Endothelial cell of umbilical vein (primary cell): ENCODE data around the gene HAUS7. TPM values are rescaled to one million over a fixed set of nuclear protein-coding genes. Genes with fewer than 3 reads are reported as not detected.

ENCODE experiments used
- BruUV-seq: library from RNA; stranded (reverse); fragments of 400-500 nt; replicated peaks from 2 replicates; lab custom pipeline; 2021; lab: Mats Ljungman, UMichigan
- CTCF ChIA-PET: fragments of 300-600, 350-600 bp; sonication (Branson Sonifier 250); formaldehyde crosslinking; loops from one replicate; lab custom pipeline; 2021; ENCODE audit warnings: antibody characterized with exemption, inconsistent platforms; lab: Charles Lee
- POLR2A ChIA-PET: fragments of 300-600, 350-600 bp; sonication (Branson Sonifier 250); formaldehyde crosslinking; loops from one replicate; lab custom pipeline; 2021; ENCODE audit warnings: antibody characterized with exemption, inconsistent platforms; lab: Charles Lee
- DNase-seq: peaks from one replicate; pipeline ENCODE4 v3.0.0-alpha.2; 2011; ENCODE audit warnings: low read depth, low spot score
- FAIRE-seq: peaks from 2 replicates; lab custom pipeline; 2011; peaks lifted over from hg19 to GRCh38; lab: Jason Lieb, UNC
- H2AFZ ChIP-seq: 2 replicates; pipeline ENCODE4 v1.6.0; 2012; ENCODE audit warnings: low read depth, low read length, control low read depth, inconsistent platforms
- H3K27ac ChIP-seq: 2 replicates; pipeline ENCODE4 v1.5.1; 2011; ENCODE audit warnings: low read depth, mild to moderate bottlenecking, control low read depth, low read length, moderate library complexity; ENCODE audit not compliant: insufficient read depth
- H3K27me3 ChIP-seq, 2 experiments: 2 replicates each; pipeline versions ENCODE4 v1.6.0 to v1.6.1; 2011; ENCODE audit warnings: low read length in 2 of 2, mixed read lengths in 1 of 2; ENCODE audit not compliant: control insufficient read depth in 2 of 2, insufficient read depth in 2 of 2
- H3K36me3 ChIP-seq, 2 experiments: 2 replicates in 1 of 2; 3 replicates in 1 of 2; pipeline ENCODE4 v1.5.1; 2011; ENCODE audit warnings: low read length in 2 of 2, mild to moderate bottlenecking in 1 of 2, moderate library complexity in 1 of 2; ENCODE audit not compliant: control insufficient read depth in 2 of 2, insufficient read depth in 2 of 2; ENCODE audit errors: extremely low read depth in 1 of 2
- H3K4me1 ChIP-seq: 3 replicates; pipeline ENCODE4 v1.5.1; 2011; ENCODE audit warnings: mild to moderate bottlenecking, low read length; ENCODE audit not compliant: control insufficient read depth, insufficient read depth; ENCODE audit errors: extremely low read depth
- H3K4me2 ChIP-seq: 2 replicates; pipeline ENCODE4 v1.6.1; 2011; ENCODE audit warnings: low read length, control low read depth, mixed read lengths; ENCODE audit not compliant: insufficient read depth
- H3K4me3 ChIP-seq, 3 experiments: fragments of 200-600 bp in 1 of 3; sonication (generic), shearing (Covaris generic) in 1 of 3; replicated peaks in 1 of 3; 2 replicates each; pipeline ENCODE4 v1.5.1; 2011 to 2016; ENCODE audit warnings: control low read depth in 3 of 3, low read length in 3 of 3, mild to moderate bottlenecking in 2 of 3, inconsistent platforms in 1 of 3, low read depth in 1 of 3, moderate library complexity in 1 of 3; ENCODE audit not compliant: insufficient read depth in 1 of 3
- H3K79me2 ChIP-seq: 2 replicates; pipeline ENCODE4 v1.6.0; 2012; ENCODE audit warnings: low read length, inconsistent platforms; ENCODE audit not compliant: control insufficient read depth, insufficient read depth
- H3K9ac ChIP-seq: replicated peaks from 2 replicates; pipeline ENCODE3; 2011; ENCODE audit warnings: low read length, control low read depth; ENCODE audit not compliant: insufficient read depth; ENCODE audit errors: extremely low read depth
- H3K9me1 ChIP-seq: replicated peaks from 3 replicates; pipeline ENCODE4 v1.6.0; 2011; ENCODE audit warnings: mild to moderate bottlenecking, low read length; ENCODE audit not compliant: control insufficient read depth, insufficient read depth; ENCODE audit errors: extremely low read depth
- H3K9me3 ChIP-seq: replicated peaks from 2 replicates; pipeline ENCODE4 v1.5.1; 2012; ENCODE audit warnings: low read length, inconsistent platforms; ENCODE audit not compliant: control insufficient read depth, insufficient read depth
- H4K20me1 ChIP-seq: replicated peaks from 2 replicates; pipeline ENCODE3; 2011; ENCODE audit warnings: mild to moderate bottlenecking, low read length; ENCODE audit not compliant: control insufficient read depth, insufficient read depth; ENCODE audit errors: extremely low read depth
- CTCF ChIP-seq, 2 donors: IDR thresholded peaks; 1 replicate in 1 of 2; 2 replicates in 1 of 2; pipeline ENCODE4 v1.5.1; 2011; ENCODE audit warnings: low read length in 2 of 2, mild to moderate bottlenecking in 2 of 2, moderate library complexity in 2 of 2, control low read depth in 1 of 2, inconsistent platforms in 1 of 2, low read depth in 1 of 2; ENCODE audit not compliant: insufficient read depth in 1 of 2; ENCODE audit errors: extremely low read depth in 1 of 2
- EZH2 ChIP-seq: IDR thresholded peaks from 2 replicates; pipeline ENCODE4 v1.6.1; 2012; ENCODE audit warnings: borderline replicate concordance, low read depth, mild to moderate bottlenecking, moderate library complexity, low read length, inconsistent platforms; ENCODE audit not compliant: severe bottlenecking
- FOS ChIP-seq: IDR thresholded peaks from 2 replicates; pipeline ENCODE4 v1.6.1; 2011; ENCODE audit warnings: mild to moderate bottlenecking, low read length, moderate library complexity, borderline replicate concordance; ENCODE audit not compliant: insufficient read depth
- GATA2 ChIP-seq: IDR thresholded peaks from 2 replicates; pipeline ENCODE4 v1.7.0; 2011; ENCODE audit warnings: low read depth, mild to moderate bottlenecking, moderate library complexity, mixed read lengths, low read length; ENCODE audit not compliant: insufficient read length, insufficient read depth
- JUN ChIP-seq: IDR thresholded peaks from 2 replicates; pipeline ENCODE4 v1.6.1; 2011; ENCODE audit warnings: borderline replicate concordance, low read depth; ENCODE audit not compliant: insufficient read length, insufficient read depth
- MAX ChIP-seq: IDR thresholded peaks from 2 replicates; pipeline ENCODE4 v1.6.1; 2011; ENCODE audit not compliant: insufficient read depth, insufficient read length
- MYC ChIP-seq: IDR thresholded peaks from one replicate; pipeline ENCODE4 v1.6.1; 2011; ENCODE audit warnings: mild to moderate bottlenecking, low read depth, low read length
- POLR2A ChIP-seq: IDR thresholded peaks from 2 replicates; pipeline ENCODE4 v1.6.1; 2012; ENCODE audit warnings: low read depth, mild to moderate bottlenecking, control low read depth, low read length
- POLR2AphosphoS5 ChIP-seq: IDR thresholded peaks from 2 replicates; pipeline ENCODE4 v1.6.1; 2012; ENCODE audit warnings: low read depth, mild to moderate bottlenecking, control low read depth, low read length, moderate library complexity; ENCODE audit not compliant: insufficient read depth
- dilution Hi-C: fragments of 300-500 bp; cut with MboI; formaldehyde crosslinking; loops from one replicate; pipeline ENCODE4 v1.15.0; 2019; ENCODE audit warnings: low sequenced_read_pairs; ENCODE audit not compliant: extremely low pct_ligation_motif_present
- intact Hi-C: fragments of 100-400 bp; cut with micrococcal nuclease; formaldehyde crosslinking; loops from one replicate; pipeline ENCODE4 v1.10.0; 2022
- polyA plus RNA-seq, 4 experiments: library from polyadenylated mRNA; depleted of rRNA in 3 of 4; stranded (reverse) in 3 of 4; unstranded in 1 of 4; fragments of >200 nt; gene quantifications; 2 replicates each; pipeline versions ENCODE4 v1.2.1 to v1.2.3, GENCODE V29; 2011 to 2012; ENCODE audit warnings: missing spikeins in 1 of 4
- total RNA-seq: library from RNA; stranded (reverse); gene quantifications from 2 replicates; pipeline ENCODE4 v1.2.3, GENCODE V29; 2021

HAUS7 gene
- total and polyA plus RNA-seq, 2 donors (not counting 3 experiments of a cell fraction or from before 2014, with no cell fraction given) = 31.0 to 46.4 TPM

GRCh38 chrX:153464116-153464515, 6.3 kb downstream of the HAUS7 start:
- intact Hi-C loops (no loop called here), dilution Hi-C loops (no loop called here)
- no peaks in the 10 kb centered on the region for H4K20me1 ChIP-seq
- no peak overlapping the region for H2AFZ ChIP-seq
- H3K4me1 ChIP-seq = peaks cover 5% of the 10 kb centered on the region
- H3K27ac ChIP-seq = no peak overlapping the region
- ChIA-PET CTCF (no interaction called here), POLR2A (no interaction called here)
- H3K4me3 ChIP-seq = no peak overlapping the region
- no peak overlapping the region for H3K4me2 ChIP-seq
- peaks cover 0 to 3% of the 10 kb centered on the region in 2 experiments for H3K36me3 ChIP-seq
- no TSS peak for BruUV-seq
- no peaks in the 10 kb centered on the region for H3K27me3 ChIP-seq
- H3K79me2 ChIP-seq = no peaks in the 10 kb centered on the region
- FAIRE-seq (peak; percentile 37), DNase-seq (no peak)
- no peaks in the 10 kb centered on the region for H3K9me1 ChIP-seq
- no peak overlapping the region for H3K9ac ChIP-seq
- no peaks in the 10 kb centered on the region for H3K9me3 ChIP-seq
- TF ChIP-seq FOS (no peak), EZH2 (no peak), JUN (no peak), MYC (no peak), GATA2 (no peak), POLR2AphosphoS5 (no peak), MAX (no peak), CTCF (IDR thresholded peaks at IDR 0.05; ENCODE audit: extremely low read depth in 1 of 2, insufficient read depth in 1 of 2, low read depth in 1 of 2, low read length in 2 of 2) (no peak), POLR2A (no peak)
